Measurements from ENCODE around the gene SLC37A2.
"Not testable (repeated sequence)": the region's sequence is repeated elsewhere in the genome, so short reads cannot be mapped to it uniquely, and the experiment has no call there.

SLC37A2 gene

DNA sequence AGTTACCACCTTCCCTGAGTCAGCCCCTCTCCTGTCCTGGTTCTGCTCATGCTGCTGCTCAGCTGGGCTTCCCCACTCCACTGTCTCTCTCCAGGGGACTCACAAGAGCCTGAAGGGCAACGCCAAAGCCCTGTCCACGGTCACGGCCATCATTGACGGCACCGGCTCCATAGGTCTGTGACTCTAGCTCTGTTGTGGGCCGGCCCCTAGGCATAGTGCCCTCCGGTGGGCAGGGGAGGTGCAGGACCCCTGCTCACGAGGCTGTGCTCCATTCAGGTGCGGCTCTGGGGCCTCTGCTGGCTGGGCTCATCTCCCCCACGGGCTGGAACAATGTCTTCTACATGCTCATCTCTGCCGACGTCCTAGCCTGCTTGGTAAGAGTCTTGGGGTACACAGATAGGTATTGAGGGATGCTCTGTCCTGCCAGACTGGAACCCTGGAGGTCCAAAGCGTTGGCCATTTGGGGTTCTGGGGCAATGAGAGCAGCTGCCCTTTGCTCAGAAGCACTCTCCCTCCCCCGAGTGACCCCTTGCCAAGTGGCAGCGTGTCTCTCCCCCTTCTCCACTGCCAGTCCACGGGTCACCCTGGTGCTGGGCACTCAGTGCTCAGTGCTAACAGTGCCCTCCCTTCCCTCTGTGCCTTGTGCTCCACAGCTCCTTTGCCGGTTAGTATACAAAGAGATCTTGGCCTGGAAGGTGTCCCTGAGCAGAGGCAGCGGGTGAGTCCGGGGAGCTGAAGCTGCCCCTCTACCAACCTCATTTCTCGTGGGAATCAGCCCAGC is 22.4 kb downstream of the SLC37A2 start:
- DNase-seq = no peak

DNA sequence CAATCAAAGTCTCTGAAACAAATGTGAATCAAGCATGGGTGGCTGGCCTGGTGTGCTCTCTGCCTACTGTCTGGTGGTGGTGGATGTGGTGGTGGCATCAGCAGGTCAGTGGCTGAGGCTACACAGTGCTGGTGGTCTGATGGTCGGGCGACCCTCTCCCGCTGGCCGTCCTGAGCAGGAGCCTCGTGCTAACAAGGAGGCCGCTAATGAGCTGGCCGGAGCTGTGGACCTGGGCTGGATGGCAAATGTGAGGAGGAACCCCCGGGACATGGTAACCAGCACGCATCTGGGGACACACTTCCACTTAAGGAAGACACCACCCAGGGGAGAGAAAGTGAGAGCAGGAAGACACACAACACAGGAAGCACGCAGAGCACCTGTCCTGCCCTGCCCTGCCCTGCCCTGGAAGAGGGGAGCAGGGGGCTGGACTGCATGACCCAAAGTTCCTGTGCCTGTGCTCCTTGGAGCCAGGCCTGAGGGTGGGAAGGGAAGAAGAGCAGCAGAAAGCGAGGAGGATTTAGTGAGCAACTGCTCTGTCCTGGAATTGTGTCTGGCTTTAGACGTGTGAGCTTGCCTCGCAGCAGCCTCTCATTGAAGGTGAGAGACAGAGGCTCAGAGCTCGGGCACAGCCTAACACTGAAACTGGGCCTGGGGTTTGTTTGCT is 23.7 kb downstream of the SLC37A2 start:
- DNase-seq = no peak

DNA sequence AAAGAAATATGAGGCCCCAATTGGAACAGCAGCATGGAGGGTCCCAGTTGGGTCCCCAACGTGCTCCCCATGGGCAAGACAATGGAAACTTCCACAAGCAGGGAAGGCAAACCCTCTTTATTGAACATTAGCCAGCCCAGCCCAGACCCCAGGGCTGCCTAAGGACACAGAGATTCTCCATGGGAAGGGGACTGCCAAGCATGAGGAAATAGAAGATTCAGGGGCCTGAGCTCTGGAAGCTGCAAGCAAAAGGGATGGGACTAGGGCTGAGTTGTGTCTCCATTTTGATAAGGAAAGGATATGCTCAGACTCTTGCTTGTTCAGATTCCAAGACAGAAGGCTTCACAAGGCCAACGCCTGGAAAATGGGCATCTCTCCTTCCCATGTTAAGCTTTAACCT is 25.0 kb downstream of the SLC37A2 start:
- DNase-seq = no peak

DNA sequence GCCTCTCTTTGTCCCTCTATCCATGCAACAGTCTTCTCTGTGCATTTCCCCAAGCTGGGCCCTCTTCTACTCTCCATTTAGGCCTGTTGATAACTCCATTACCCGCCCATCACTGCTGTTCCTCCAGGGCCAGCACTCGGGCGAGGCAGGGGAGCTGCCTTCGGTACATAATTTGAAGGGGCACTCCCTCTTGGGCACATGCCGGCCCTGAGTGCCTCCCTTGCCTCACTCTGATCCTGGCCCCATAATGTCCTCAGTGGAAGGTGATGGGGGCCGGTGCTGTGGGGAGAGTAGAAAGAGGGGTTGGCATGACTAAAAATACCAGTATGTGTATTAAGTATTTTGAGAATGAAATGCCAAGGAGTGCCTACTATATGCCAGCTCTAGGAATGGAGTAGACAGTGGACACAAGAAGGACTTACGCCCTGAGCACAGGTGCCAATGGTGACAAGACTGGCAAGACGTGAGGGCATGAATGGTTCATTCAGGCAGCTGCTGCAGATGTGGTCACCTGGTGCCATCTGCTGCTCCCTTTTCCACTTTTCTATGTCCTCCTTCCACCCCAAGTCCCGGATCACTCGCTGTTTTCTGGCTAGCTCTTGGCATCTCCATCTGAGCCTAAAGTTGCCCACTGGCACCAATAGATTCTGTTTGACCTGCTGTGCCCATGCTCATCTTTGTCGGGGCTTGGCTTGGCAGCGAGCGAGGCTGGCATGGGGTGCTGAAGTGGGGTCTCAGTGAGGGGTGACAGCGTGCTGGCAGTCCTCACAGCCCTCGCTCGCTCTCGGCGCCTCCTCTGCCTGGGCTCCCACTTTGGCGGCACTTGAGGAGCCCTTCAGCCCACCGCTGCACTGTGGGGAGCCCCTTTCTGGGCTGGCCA is 25.7 kb downstream of the SLC37A2 start:
- DNase-seq = no peak

DNA sequence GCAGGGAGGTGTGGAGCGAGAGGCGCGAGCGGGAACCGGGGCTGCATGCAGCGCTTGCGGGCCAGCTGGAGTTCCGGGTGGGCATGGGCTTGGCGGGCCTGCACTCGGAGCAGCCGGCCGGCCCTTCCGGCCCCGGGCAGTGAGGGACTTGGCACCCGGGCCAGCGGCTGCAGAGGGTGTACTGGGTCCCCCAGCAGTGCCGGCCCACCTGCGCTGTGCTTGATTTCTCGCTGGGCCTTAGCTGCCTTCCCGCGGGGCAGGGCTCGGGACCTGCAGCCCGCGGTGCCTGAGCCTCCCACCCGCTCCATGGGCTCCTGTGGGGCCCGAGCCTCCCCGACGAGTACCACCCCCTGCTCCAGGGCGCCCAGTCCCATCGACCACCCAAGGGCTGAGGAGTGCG is 26.4 kb downstream of the SLC37A2 start:
- not testable (repeated sequence) for DNase-seq

DNA sequence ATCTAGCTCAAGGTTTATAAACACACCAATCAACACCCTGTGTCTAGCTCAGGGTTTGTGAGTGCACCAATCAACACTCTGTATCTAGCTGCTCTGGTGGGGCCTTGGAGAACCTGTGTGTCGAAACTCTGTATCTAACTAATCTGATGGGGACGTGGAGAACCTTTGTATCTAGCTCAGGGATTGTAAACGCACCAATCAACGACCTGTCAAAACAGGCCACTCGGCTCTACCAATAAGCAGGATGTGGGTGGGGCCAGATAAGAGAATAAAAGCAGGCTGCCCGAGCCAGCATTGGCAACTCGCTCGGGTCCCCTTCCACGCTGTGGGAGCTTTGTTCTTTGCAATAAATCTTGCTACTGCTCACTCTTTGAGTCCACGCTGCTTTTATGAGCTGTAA is 27.0 kb downstream of the SLC37A2 start:
- DNase-seq = not testable (repeated sequence)

DNA sequence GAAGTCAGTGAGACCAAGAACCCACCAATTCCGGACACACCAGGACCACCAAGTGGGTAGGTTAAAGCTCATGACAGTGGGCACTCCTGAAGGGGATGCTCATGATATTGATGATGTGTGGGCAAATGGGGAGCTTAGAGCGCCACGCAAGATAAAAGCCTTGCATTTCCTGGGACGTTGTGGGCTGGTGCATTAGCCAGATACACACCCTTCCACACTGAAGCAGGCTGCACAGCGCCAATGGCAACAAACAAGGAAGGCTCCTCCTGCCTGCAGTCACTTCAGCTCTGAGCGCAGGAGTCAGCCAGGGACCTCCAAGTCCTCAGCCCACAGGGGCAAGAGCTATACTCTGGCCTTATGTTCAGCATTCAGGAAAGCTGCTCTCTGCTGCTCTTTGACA is 27.7 kb downstream of the SLC37A2 start:
- no peak for DNase-seq

DNA sequence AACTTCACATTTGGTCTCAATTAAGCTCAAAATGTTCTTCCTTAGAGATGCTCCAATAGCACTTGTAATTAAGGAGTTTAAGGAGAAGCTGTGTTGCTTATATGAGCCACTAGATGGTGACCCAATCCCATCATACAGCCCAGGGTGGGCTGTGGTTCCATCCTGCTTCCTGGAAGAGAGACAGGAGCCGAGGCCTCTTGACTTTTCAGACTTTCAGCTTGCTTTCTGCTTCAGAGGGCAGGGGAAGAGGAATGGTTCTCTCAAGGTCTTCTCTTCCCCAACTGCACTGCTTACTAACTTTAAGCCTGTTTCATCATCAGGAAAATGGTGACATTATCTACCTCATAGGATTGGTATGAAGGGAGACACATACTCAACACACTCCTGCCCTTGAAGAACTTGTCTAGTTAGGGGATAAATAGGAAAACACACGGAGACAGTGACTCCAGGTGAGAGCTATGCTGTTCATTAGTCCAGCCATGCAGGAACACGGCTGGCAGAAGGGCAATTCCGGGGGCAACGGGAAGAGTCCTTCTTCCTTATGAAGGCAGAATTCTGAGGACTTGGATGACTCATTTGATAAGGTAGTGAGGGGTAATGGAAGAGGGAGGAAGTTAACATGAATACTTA is 28.3 kb downstream of the SLC37A2 start:
- DNase-seq = no peak

DNA sequence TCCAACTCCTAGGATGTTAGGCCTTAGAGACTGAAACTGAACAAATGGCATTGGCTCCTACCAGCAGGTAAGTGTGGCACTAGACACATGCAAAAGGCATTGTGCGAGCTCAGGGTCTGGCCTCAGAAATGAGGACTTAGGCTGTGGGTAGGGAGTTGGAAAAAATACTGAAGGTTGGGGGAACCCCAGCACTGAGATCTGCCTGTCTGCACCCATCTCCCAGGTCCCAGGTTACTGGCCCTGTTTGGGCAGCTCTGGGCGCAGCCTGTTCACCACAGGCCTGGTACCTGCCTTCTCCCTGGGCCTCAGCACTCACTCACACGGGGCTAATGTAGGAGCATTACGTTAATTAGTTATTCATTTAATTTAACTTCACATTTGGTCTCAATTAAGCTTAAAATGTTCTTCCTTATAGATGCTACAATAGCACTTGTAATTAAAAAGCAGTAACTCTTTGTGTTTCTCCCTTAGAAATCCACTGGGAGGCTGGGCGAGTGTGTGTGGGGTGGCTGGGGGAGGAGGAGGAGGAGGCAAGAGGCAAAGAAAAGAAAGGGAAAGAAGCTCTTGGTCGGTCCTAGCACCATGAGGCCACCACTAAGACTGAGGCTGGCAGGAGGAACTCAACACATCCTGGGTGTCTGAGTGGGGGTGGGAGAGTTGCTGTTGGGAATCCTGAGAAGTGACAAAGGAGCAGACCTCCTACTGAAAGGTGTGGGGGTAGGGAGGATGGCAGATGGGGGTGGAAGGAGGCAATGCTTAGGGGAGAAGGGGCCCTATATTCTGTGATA is 29.0 kb downstream of the SLC37A2 start:
- no peak for DNase-seq

DNA sequence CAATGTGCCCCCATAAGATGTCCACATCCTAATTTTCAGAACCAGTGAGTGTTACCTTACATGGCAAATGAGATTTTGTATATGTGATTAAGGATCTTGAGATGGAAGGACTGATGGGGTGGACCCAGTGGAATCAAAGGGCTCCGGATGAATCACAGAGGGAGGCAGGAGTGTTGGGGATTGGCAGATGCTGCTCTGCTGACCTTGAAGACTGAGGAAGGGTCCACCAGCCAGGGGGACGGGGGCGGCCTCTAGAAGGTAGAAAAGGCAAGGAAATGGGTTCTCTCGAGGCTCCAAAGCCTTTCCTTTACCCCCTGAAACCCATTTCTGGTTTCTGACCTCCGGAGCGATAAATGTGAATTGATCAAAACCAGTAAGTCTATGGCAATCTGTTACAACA is 29.6 kb downstream of the SLC37A2 start:
- DNase-seq = no peak

DNA sequence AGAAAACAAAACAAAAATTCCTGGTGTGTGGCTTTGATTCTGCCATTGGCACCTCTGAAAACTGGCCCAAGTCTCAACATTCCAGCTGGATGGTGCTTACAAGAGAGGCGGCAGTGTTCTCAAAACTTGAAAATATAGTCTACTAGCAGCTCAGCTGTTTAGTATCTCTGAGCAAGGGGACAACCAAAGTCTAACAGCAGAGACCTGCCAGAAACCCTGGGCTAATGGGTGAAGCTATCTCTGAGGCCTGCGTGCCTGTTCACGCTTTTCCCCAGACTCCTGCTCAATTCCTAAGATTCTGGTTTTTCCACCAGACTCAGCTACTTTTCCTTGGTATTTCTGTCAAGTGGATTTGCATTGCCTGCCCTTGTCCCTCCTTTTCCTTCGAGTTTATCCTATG is 30.4 kb downstream of the SLC37A2 start:
- DNase-seq = no peak

DNA sequence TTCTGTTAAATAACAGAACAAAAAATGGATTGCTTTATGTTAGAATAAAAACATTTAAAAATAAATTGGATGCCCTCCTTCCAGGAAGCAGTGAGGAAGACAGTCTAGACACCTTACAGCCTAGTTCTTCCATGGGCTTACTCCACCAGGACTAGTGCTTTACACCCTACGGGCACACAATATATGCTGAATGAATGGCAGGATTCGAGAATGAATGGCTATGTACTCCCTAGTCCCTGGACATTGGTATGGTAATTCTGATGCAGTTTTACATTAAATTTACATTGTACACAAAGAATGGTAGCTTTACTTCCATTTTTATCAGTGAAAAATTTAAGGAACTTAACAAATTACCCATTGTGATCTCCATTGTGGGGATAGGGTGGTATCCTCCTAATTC is 31.6 kb downstream of the SLC37A2 start:
- DNase-seq = no peak

DNA sequence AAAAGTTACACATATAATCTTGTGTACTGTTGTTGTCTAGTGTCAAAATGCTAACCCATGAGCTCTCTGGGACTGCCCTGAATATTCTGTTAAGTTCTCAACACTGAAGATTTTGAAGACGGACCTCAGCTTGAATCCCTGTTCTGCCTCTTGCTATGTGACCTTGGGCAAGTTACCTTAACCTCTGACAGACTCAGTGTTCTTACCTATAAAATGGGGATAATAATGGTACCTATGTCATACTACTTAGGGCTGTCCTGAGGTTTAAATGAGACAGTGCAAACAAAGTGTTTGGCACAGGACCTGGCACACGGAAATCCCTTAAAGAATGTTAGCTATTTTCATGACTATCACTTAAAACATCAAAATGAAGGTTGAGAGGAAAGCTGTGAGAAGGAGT is 37.0 kb downstream of the SLC37A2 start:
- DNase-seq = no peak

DNA sequence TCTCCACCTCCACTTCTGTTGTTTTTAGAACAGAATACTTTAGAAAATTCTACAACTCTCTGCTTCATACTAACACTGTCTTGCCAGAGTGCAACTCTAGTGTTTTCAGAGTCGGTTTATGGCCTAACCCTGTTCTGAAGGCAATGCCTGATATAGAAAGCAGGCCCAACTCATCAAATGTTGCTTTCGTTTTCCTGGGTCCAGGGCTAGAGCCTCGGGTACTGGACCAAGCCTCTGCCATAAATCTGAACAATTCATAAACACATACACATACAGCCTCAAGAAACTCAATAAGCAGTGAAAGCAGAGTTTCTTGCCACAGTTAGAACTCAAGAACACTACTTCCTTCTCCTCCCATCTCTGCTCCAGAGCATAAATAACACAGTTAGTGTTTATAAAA is 38.5 kb downstream of the SLC37A2 start:
- DNase-seq = no peak

DNA sequence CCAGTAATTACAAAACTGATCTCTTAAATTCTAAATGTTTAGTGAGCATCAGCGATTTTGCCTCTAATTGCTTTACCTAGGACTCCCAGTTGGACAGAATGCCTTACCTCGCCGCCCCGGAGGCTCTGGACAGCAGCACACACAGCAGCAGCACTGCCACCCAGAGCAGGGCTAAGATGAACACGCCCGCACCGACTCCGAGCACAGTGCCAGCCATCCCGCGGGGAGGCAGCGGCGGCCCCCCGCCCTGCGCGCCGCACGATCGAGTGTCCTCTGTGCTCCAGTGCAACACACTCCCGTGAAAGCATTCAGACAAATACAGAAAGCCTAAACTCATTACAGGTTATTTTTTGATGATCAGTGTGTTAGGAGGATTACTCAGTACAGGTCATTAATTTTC is 38.9 kb downstream of the SLC37A2 start:
- no peak for DNase-seq

DNA sequence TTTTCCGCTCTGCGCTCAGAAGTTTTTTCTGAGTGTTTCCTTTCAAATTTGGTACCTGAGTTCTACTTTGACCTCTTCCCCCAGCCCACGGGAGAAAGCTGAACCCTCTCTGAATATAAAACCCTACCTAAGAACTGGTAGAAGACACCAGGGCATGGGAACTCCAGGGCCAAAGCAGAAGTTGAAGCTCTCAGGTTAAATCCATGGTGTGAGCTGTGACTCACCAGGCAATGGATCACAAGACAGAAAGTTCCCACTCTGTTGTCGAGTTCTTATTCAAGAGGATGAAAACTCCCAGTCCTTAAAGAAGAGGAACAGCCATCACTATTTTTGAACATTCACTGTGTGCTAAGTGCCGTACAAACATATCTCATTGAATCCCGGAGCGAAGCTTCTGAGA is 39.4 kb downstream of the SLC37A2 start:
- DNase-seq = no peak

DNA sequence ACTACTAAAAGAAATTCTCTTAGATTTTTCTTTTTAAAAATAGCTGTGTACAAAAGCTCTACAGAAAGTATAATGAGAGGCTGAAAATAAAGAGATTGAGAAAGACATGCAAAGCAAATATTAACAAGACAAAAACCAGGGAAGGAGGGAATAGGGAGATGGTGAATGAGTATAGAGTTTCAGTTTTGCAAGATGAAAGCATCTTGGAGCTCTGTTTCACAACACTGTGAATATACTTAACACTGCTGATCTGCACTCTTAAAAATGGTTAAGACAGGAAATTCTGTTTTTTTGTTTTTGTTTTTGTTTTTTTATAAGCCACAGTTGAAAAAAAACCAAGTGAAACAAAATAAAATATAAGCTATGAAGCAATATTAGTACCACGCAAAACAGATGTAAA is 42.8 kb downstream of the SLC37A2 start:
- no peak for DNase-seq

DNA sequence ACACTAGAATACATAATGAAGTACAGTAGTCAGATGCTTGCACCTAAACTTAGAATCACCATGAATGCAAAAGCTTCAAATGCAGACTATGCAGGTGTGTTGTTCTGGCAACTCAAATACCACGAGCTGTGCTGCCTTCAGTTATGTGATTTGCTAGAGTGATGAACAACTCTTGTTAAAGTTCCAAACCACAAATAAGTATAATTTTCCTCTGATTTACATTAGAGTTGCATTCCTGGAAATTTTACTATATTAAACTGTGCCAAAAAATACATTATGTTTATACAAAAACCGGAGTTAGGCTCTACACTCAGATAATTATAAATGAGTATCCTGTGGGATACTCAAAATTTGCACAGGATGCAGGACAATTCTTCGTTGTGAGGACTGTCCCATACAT is 45.4 kb downstream of the SLC37A2 start:
- no peak for DNase-seq

DNA sequence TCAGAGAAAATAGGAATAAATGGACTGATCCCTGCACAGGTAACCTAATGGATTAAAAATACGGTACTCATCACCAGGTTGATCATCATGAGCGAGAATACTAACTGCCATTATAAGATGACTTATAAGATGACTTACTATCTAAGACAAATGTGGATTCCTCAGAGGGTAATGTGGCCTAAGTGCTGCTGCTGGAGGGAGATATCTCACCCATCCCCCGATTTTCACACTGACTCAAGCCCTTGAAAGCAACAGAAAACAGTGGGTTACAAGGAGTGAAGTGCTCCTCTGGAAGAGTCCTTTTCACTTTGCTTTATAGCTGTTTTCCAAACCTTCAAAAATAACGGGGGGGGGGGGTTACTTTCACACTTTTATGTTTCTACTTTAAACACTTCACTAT is 47.4 kb downstream of the SLC37A2 start:
- DNase-seq = no peak

DNA sequence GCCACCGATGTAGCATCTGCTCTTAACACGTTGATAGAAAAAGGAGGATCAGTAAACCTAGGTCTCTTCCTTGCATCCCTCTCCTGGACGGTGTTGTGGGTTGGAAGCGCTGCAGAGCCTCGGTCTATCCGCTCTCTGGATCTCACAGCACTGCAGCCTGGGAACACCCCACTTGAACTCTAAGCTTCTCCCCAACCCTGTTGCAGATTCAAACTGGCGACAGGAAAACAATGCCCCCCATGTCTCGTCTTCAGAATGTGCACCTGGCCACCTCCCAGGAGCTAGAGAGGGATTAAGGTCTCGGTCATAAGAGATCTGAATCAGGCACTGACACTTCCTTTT is 47.9 kb downstream of the SLC37A2 start:
- DNase-seq = no peak

DNA sequence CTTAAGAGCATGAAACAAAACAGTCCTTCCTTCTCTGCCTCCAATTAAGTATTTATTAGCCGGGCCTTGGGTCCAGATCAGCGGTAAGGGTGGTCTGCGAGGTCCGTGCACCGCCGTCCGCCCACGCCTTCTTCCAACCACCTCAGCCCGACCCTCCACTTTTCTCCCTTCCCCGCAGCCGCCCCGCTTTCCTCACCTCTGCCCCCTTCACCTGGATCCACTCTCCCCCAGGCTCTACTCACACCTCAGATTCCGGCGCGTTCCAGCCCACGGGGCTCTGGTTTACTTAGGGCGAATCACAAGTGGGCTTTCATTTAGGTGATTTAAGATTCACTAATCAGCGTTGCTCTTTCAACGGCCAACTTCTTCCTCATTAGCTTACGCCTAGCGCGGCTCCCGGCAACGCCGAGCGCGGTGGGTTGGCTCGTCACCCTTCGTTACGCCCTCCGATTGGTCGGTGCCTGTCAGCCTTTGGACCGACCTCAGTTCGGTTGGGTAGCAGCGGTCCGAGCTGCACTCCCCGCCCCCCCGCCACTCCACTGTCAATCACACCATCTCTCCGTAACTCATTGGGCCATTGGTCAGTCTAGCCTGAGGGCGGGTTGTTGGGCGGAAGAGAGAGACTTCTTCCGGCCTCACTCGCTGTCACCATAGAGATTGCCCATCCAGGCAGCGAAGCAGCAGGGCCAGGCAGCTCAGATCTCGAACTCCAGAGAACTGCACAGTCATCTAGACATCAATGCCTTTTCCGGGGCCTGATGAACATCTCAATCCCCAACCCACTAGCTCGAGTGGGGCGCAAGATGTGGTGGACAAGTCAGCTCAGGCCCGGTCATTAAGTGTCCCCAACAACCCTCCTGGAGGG is 48.5 kb downstream of the SLC37A2 start, which contains the start of gene TMEM218:
TSS of gene TMEM218 (minus strand) at position 284 of the 865 bp plus-strand sequence. CDS start 9,385 bp downstream, outside the sequence.
- peak; percentile 96 for DNase-seq

Data from activated gamma-delta T cell treated with Interleukin-2 at 50 U/mL for 16 hours (primary cell).